ENCODE data around the gene MOGAT2. TPM values are rescaled to one million over a fixed set of nuclear protein-coding genes. Genes with fewer than 3 reads are reported as not detected.

Gene MOGAT2
- total RNA-seq, 1 donor from 2014 or later = not detected

- no peak for DNase-seq
Measured at GRCh38 chr11:75781296-75781695, 63.7 kb downstream of the MOGAT2 start.

DNA sequence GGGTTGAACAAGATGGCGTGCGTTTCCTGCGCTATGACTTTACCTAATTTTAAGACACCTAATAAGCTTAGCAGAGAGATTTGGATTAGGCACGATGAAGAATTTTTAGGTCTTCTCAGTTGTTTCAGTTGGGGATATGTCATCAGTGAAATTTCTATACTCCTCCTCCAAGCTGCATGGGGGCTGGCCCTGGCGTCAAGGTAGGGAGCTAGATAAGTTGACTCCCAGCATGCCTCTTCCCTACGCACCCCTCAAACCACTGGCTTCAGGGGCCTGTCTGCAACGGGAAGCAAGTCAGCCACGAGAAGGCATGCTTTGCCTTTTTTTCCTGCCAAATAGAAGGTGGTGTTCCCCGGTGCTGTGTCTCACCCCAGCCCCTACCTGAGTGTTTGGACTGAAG, 64.2 kb downstream of the MOGAT2 start:
- no peak for DNase-seq

Small RNA genes within 50 kb of the gene (small RNA-seq; reads per million reads assigned to genes)
- gene RN7SL786P (ENCODE audit: low replicate concordance) = not detected

Other genes starting within 250 kb of the MOGAT2 start
- 7.5 TPM for gene GDPD5, start 191.9 kb upstream of the MOGAT2 start, total RNA-seq
- 687 TPM for gene SERPINH1, start 155.6 kb upstream of the MOGAT2 start, total RNA-seq
- gene MAP6, start 48.8 kb upstream of the MOGAT2 start, total RNA-seq = 8.9 TPM
- gene DGAT2, start 50.9 kb downstream of the MOGAT2 start, total RNA-seq = 0.62 TPM
- gene UVRAG, start 97.4 kb downstream of the MOGAT2 start, total RNA-seq = 24.7 TPM

Data from tongue (tissue), 3 donors.